ENCODE data around the gene ENTPD2. TPM values are rescaled to one million over a fixed set of nuclear protein-coding genes. Genes with fewer than 3 reads are reported as not detected.

ENTPD2 gene
- total RNA-seq, 4 donors from 2014 or later: 7.0 to 21.0 (median 18.1) TPM

DNA sequence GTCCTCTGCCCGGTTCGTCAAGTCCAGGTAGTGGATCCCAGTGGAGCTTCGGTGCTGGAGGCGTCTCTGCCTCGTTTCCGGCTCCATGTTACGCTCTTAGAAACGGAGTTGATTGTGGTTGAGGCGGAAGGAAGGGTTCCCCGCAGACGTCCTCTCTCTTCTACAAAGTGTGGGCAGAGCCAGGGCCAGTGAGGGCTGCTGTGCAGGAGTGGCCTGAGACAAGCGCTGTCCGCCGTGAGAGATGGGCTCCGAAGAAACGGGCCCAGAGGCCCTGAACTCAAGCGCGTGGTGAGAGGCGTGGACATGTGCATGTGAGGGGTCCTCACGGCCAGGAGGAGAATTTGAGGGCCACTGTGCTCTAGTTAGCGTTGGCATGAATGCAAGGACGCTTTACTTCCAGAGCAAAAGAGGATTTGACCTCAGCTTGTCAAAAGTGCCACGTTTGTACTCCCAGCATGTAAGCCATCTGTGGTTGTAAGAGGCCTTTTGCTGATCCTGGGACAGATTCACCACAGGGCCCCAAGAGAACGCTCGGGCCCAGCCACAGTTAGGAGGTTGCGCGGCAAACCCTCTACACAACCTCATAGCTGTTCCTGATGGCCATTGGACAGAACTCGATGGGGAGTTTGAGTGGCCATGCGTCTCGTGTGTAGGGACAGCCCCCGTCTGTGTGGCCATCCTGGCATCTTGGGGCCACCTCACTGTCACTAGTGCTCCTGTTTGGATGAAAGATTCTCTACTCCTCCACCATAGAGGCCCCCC, 43.1 kb upstream of the ENTPD2 start:
- H3K27me3 ChIP-seq: no peaks in the 10 kb centered on the region
- no peak overlapping the region for H3K4me3 ChIP-seq
- H3K27ac ChIP-seq: no peak overlapping the region
- WGBS, 2 donors: 90 to 91% methylated on average over 26 to 31 of the region's 31 CpGs
- H3K9me3 ChIP-seq: no peaks in the 10 kb centered on the region
- H3K36me3 ChIP-seq: peaks cover 8 to 97% (median 10%) of the 10 kb centered on the region in 3 donors
- no peaks in the 10 kb centered on the region for H3K4me1 ChIP-seq
- no peak for TF ChIP-seq CTCF (IDR thresholded peaks at IDR 0.05)
- no peak for TF ChIP-seq EP300 (IDR thresholded peaks at IDR 0.05)
- TF ChIP-seq POLR2A (IDR thresholded peaks at IDR 0.05): no peak
- DNase-seq (ENCODE audit: low spot score in 2 of 2): no peak

GRCh38 chr9:137095664-137096517, 42.0 kb upstream of the ENTPD2 start:
- Histone ChIP-seq H3K36me3 (peaks cover 0 to 97% (median 8%) of the 10 kb centered on the region in 3 donors), H3K27me3 (no peaks in the 10 kb centered on the region), H3K27ac (peak overlapping the region in 1 of 4 donors; percentile 65), H3K4me1 (no peaks in the 10 kb centered on the region), H3K4me3 (no peak overlapping the region), H3K9me3 (no peaks in the 10 kb centered on the region)
- WGBS, 2 donors: 75 to 76% methylated on average over 30 of the region's 30 CpGs
- TF ChIP-seq POLR2A (IDR thresholded peaks at IDR 0.05): no peak
- no peak for TF ChIP-seq EP300 (IDR thresholded peaks at IDR 0.05)
- peak in 1 of 5 experiments; percentile 26 for TF ChIP-seq CTCF (IDR thresholded peaks at IDR 0.05)
- no peak for DNase-seq (ENCODE audit: low spot score in 2 of 2)

DNA sequence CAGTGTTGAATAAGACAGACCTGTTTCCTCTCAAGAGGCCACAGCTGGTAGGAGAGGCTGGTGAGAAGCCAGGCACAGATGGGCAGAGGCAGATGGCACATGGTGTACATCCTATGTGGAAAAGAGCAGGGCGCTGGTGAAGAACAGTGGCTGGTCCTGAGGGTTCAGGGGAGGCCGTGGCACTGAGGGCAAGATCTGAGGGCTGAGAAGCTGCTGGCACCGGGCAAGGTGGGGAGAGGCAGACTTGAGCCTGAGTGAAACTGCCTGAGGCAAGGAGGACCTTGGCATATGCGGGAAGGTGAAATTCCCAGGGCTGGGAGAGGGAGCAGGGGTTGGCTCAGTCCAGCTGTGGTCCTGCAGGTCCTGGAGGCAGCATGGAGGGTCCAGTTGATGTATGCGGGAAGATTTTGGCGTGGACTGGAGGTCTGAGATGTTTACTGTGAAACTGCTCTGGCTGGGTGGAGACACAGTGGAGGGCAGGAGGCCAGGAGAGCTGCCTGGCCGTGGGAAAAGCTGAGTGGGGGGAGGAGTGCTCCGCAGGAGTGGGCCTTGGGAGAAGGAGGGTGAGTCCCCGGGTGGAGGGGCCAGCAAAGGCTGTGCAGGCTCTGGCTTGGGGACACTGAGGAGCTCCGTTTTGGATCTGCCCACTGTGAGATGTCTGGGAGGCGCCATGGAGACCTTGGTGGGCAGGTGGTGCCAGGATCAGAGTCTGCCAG, 35.5 kb upstream of the ENTPD2 start:
- no peak for DNase-seq (ENCODE audit: low spot score in 2 of 2)
- no peaks in the 10 kb centered on the region for H3K27me3 ChIP-seq
- WGBS, 2 donors: 76 to 80% methylated on average over 11 of the region's 11 CpGs
- no peak overlapping the region for H3K4me3 ChIP-seq
- peaks cover 0 to 42% (median 18%) of the 10 kb centered on the region in 4 donors for H3K4me1 ChIP-seq
- H3K36me3 ChIP-seq: peaks cover 0 to 58% (median 0%) of the 10 kb centered on the region in 3 donors
- TF ChIP-seq CTCF (IDR thresholded peaks at IDR 0.05): no peak
- TF ChIP-seq POLR2A (IDR thresholded peaks at IDR 0.05): no peak
- TF ChIP-seq EP300 (IDR thresholded peaks at IDR 0.05): no peak
- H3K27ac ChIP-seq: no peak overlapping the region
- no peaks in the 10 kb centered on the region for H3K9me3 ChIP-seq

DNA sequence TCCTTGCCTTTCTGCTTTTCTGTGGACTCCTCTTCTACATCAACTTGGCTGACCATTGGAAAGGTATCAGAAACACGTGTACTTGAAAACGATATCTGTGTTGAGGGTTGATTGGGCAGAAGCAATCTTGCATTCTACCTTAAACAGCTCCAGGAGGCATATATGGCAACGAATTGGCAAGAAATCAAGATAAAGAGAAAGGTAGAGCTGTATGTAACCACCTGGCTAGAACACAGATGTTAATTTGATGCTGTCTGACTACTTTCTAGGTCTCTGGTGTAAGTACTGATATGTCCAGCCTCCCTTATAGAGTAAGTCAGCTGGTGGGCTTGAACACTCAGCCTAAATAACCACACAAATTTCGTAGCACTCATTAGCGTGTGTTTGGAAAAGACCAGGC, 34.3 kb upstream of the ENTPD2 start:
- WGBS, 2 donors: 86 to 89% methylated on average over 5 of the region's 5 CpGs
- TF ChIP-seq EP300 (IDR thresholded peaks at IDR 0.05) (no peak), POLR2A (IDR thresholded peaks at IDR 0.05) (no peak), CTCF (IDR thresholded peaks at IDR 0.05) (no peak)
- H3K36me3 ChIP-seq: peaks cover 0 to 54% (median 0%) of the 10 kb centered on the region in 3 donors
- H3K4me3 ChIP-seq: no peak overlapping the region
- DNase-seq (ENCODE audit: low spot score in 2 of 2): no peak
- H3K9me3 ChIP-seq: no peaks in the 10 kb centered on the region
- H3K4me1 ChIP-seq: peaks cover 0 to 42% (median 18%) of the 10 kb centered on the region in 4 donors
- no peaks in the 10 kb centered on the region for H3K27me3 ChIP-seq
- H3K27ac ChIP-seq: no peak overlapping the region

Data from tibial nerve (tissue), 4 donors.